Measurements from ENCODE around the gene DENND2D. TPM values are rescaled to one million over a fixed set of nuclear protein-coding genes. Genes with fewer than 3 reads are reported as not detected.

DENND2D gene
- total and polyA plus RNA-seq, 9 of the 15 experiments (the other 6 are each of a cell fraction or from before 2014, with no cell fraction given) = 0.08 to 0.44 (median 0.13) TPM; not detected in 6

DNA sequence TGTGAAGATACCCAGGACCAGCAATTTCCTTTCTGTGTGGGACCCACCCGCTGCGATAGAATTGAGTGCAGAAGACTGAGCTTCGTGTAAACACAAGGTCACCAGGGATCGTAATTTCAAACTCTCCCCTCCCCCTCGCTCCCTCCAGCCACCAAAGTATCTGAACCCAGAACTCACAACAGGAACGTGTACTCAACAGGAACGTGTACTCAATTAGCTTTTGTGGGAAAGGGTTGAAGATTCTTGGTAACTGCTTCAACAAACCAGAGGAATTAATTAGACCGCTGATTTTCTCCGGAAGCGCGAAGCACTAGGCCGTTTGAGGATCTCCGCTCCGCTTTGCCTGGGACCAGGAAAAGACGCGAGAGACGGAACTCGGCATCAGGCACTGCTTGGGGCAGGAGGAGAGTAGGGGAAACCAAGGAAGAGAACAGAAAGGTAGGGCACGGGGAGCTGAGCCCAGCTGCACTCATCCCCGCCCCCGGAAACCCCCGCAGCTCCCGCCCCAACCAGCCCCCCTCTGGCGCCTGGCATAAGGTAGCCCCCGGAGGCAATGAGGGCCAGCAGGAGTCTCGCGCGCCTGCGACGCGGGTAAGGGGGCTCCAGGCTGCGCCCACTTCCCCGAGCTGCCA lies 61.0 kb downstream of the DENND2D start (continued):
- TF ChIP-seq, protein P1, sequence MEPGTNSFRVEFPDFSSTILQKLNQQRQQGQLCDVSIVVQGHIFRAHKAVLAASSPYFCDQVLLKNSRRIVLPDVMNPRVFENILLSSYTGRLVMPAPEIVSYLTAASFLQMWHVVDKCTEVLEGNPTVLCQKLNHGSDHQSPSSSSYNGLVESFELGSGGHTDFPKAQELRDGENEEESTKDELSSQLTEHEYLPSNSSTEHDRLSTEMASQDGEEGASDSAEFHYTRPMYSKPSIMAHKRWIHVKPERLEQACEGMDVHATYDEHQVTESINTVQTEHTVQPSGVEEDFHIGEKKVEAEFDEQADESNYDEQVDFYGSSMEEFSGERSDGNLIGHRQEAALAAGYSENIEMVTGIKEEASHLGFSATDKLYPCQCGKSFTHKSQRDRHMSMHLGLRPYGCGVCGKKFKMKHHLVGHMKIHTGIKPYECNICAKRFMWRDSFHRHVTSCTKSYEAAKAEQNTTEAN (CRISPR knock-in tag; IDR thresholded peaks at IDR 0.05) = no peak
- TF ChIP-seq IFI16 (CRISPR knock-in tag; IDR thresholded peaks at IDR 0.05) = no peak
- no peak for TF ChIP-seq SMAD1 (IDR thresholded peaks at IDR 0.05; ENCODE audit: low read depth, low read length, partially characterized antibody)
- TF ChIP-seq ZNF445 (CRISPR knock-in tag; IDR thresholded peaks at IDR 0.05; ENCODE audit: low read depth) = no peak
- no peak for TF ChIP-seq ZNF444 (CRISPR knock-in tag; IDR thresholded peaks at IDR 0.05)
- no peak for TF ChIP-seq SPI1 (IDR thresholded peaks at IDR 0.05; ENCODE audit: borderline replicate concordance, low read depth, low read length)
- TF ChIP-seq MAZ (CRISPR knock-in tag; conservative IDR thresholded peaks at IDR 0.05 in 1 of 2, IDR thresholded peaks at IDR 0.05 in 1 of 2) = no peak; a peak in 1 of 4 replicates
- TF ChIP-seq CHD2 (IDR thresholded peaks at IDR 0.05; ENCODE audit: low read depth, low read length) = peak; percentile 76
- no peak for TF ChIP-seq LEF1 (IDR thresholded peaks at IDR 0.05)
- TF ChIP-seq ZNF124 (CRISPR knock-in tag; IDR thresholded peaks at IDR 0.05) = no peak
- no peak for TF ChIP-seq ZNF830 (CRISPR knock-in tag; IDR thresholded peaks at IDR 0.05)
- no peak for TF ChIP-seq ZNF217 (CRISPR knock-in tag; IDR thresholded peaks at IDR 0.05)
- TF ChIP-seq, protein P2, sequence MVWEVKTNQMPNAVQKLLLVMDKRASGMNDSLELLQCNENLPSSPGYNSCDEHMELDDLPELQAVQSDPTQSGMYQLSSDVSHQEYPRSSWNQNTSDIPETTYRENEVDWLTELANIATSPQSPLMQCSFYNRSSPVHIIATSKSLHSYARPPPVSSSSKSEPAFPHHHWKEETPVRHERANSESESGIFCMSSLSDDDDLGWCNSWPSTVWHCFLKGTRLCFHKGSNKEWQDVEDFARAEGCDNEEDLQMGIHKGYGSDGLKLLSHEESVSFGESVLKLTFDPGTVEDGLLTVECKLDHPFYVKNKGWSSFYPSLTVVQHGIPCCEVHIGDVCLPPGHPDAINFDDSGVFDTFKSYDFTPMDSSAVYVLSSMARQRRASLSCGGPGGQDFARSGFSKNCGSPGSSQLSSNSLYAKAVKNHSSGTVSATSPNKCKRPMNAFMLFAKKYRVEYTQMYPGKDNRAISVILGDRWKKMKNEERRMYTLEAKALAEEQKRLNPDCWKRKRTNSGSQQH (CRISPR knock-in tag; IDR thresholded peaks at IDR 0.05) = no peak
- TF ChIP-seq ZNF79 (CRISPR knock-in tag; IDR thresholded peaks at IDR 0.05; ENCODE audit: low read depth) = no peak
- TF ChIP-seq MYBL2 (IDR thresholded peaks at IDR 0.05; ENCODE audit: low read depth) = peak; percentile 45; the same call in 1 of the 2 replicates
- no peak for TF ChIP-seq MYBL2 (CRISPR knock-in tag; IDR thresholded peaks at IDR 0.05; ENCODE audit: borderline replicate concordance)
- no peak for TF ChIP-seq ZNF764 (CRISPR knock-in tag; IDR thresholded peaks at IDR 0.05; ENCODE audit: low read depth)
- TF ChIP-seq, protein P3, sequence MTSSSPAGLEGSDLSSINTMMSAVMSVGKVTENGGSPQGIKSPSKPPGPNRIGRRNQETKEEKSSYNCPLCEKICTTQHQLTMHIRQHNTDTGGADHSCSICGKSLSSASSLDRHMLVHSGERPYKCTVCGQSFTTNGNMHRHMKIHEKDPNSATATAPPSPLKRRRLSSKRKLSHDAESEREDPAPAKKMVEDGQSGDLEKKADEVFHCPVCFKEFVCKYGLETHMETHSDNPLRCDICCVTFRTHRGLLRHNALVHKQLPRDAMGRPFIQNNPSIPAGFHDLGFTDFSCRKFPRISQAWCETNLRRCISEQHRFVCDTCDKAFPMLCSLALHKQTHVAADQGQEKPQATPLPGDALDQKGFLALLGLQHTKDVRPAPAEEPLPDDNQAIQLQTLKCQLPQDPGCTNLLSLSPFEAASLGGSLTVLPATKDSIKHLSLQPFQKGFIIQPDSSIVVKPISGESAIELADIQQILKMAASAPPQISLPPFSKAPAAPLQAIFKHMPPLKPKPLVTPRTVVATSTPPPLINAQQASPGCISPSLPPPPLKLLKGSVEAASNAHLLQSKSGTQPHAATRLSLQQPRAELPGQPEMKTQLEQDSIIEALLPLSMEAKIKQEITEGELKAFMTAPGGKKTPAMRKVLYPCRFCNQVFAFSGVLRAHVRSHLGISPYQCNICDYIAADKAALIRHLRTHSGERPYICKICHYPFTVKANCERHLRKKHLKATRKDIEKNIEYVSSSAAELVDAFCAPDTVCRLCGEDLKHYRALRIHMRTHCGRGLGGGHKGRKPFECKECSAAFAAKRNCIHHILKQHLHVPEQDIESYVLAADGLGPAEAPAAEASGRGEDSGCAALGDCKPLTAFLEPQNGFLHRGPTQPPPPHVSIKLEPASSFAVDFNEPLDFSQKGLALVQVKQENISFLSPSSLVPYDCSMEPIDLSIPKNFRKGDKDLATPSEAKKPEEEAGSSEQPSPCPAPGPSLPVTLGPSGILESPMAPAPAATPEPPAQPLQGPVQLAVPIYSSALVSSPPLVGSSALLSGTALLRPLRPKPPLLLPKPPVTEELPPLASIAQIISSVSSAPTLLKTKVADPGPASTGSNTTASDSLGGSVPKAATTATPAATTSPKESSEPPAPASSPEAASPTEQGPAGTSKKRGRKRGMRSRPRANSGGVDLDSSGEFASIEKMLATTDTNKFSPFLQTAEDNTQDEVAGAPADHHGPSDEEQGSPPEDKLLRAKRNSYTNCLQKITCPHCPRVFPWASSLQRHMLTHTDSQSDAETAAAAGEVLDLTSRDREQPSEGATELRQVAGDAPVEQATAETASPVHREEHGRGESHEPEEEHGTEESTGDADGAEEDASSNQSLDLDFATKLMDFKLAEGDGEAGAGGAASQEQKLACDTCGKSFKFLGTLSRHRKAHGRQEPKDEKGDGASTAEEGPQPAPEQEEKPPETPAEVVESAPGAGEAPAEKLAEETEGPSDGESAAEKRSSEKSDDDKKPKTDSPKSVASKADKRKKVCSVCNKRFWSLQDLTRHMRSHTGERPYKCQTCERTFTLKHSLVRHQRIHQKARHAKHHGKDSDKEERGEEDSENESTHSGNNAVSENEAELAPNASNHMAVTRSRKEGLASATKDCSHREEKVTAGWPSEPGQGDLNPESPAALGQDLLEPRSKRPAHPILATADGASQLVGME (CRISPR knock-in tag; IDR thresholded peaks at IDR 0.05) = no peak
- TF ChIP-seq ZNF583 (CRISPR knock-in tag; IDR thresholded peaks at IDR 0.05) = no peak
- TF ChIP-seq, protein P4, sequence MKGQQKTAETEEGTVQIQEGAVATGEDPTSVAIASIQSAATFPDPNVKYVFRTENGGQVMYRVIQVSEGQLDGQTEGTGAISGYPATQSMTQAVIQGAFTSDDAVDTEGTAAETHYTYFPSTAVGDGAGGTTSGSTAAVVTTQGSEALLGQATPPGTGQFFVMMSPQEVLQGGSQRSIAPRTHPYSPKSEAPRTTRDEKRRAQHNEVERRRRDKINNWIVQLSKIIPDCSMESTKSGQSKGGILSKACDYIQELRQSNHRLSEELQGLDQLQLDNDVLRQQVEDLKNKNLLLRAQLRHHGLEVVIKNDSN (CRISPR knock-in tag; IDR thresholded peaks at IDR 0.05) = no peak
- TF ChIP-seq TBL1XR1 (IDR thresholded peaks at IDR 0.05; ENCODE audit: low read length in 2 of 2) = no peak

Data from K562 (cell line).